GM19043 (cell line): ENCODE results near the gene TBC1D4.
"Not testable (repeated sequence)": the region's sequence is repeated elsewhere in the genome, so short reads cannot be mapped to it uniquely, and the experiment has no call there.

ENCODE experiments used
- ATAC-seq: cut with Tn5 transposase; IDR thresholded peaks from one replicate; pipeline ENCODE4 v1.9.1; 2021; ENCODE audit warnings: low read depth; ENCODE audit not compliant: unreplicated experiment

The TBC1D4 gene

DNA sequence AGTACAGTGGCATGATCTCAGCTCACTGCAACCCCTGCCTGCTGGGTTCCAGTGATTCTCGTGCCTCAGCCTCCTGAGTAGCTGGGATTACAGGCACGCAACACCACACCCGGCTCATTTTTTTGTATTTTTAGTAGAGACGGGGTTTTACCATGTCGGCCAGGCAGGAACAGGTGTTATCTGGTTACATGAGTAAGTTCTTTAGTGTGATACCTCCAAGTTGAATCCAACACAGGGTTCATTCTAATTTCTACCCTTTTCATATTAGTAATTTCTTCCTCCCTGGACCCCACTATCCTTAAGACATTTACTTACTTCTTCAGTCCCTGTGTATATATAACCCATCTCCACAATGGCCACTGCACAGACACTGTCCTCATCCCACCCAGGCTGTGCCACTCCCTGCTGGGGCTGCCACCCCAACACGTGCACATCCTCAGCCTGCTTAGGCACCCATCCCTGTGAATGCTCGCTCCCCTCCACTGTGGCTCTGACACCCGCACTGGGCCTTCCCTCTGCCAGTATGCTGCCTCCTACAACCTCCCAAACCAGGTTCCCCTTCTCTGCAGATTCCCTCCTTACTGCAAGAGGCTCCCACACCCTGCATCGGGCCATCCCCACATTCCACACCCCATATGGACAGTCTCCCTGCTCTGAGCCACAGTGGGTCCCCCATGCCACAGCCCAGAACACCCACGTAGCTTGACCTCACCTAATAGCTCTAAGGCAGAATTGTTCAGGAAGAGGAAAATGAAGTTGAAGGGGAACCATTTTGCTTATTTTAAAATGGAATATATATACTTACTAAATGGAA lies 147.1 kb downstream of the TBC1D4 start:
- ATAC-seq, result no peak

DNA sequence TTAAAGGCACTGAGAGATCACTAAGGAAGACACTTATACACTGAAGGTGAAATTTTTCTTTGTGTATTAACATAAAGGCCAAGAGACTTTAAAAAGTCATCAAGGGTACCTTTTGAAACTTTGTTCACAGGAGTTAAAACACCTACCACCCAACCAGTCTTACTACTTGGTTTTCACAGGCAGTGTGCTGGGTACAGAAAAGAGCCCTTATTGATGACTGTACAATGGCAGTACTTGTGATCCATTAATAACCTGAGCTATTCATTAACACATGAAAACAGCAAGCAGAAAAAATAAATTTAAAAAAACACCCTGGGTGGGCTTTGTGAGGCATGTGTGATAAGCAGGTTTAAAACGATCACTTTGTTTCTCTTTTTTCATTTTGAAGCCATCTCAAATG lies 148.9 kb downstream of the TBC1D4 start:
- no peak for ATAC-seq

DNA sequence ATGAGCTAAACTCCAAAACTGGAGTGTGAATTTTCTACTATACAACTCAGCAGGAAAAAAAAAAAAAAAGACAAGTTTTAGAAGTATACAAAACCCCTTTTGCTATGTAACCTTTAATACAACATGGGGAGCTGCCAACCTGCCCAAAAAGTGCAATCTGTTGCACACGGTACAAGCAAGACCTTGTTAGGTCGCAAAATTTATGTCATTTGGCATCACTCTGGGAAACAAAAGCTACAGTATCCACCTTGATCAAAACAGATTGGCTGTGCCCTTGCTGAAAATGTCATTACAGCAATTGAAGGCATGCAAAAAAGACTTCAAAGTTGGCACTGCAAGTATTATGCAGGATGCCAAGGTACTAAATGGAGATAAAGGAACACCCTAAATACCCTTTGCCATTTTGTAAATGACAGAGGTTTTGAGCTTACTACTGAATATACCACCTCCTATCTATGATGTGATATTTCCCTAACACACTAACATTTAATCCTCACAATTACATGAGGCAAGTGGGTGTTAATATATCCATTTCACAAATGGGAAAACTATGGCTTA lies 150.1 kb downstream of the TBC1D4 start:
- no peak for ATAC-seq

DNA sequence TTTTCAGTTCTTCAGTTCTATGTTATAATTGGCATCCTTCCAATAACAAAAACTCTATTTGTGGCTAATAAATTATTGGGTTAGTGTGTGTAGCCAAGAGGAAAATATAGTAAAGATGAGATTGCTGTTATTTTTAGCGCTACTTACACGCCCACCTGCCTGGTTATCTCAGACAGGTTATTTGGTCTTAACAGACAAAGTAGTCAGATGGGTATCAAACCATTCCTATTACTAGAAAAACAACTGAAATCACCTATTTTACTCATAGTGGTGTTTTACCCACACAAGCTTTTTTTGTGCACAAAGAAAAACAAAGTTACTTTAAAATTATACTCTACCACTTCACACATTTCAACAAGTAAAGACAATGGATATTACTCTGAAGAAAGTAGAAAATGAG lies 151.2 kb downstream of the TBC1D4 start:
- no peak for ATAC-seq

DNA sequence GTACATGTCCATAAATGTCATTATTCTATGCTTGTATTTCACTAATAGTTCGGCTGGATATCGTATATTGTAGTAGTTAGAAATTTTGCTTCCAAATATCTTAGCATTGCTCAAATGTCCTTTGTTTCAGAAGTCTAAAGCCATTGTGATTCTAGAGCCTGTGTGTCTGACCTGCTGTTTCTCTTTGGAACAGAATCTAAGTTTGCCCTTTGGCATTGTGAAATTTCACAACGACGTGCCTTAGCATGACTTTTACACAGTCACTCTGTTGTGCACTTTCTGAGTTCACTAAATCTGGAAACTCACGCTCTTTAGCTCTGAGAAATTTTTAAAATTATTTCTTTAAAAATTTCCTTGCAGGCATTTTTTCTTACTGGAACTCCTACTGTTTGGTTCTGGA lies 152.2 kb downstream of the TBC1D4 start:
- no peak for ATAC-seq

DNA sequence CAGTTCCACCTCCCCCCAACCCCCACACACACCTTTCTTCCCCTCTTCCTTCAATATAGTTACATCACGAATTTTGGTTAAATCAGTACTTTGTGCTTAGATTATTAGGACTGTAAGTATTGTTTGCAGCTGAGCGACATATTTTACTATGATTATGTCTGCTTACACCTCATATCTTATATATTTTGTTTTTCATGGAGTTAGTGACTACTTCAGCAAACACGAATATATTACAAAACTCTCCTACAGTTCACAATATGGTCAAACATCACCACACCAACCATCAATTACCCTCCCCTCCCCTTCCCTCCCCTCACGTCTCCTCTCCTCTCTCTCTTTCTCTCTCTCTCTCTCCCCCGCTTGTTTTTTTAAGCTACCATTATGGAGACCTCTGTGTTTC lies 152.9 kb downstream of the TBC1D4 start:
- ATAC-seq, result no peak

DNA sequence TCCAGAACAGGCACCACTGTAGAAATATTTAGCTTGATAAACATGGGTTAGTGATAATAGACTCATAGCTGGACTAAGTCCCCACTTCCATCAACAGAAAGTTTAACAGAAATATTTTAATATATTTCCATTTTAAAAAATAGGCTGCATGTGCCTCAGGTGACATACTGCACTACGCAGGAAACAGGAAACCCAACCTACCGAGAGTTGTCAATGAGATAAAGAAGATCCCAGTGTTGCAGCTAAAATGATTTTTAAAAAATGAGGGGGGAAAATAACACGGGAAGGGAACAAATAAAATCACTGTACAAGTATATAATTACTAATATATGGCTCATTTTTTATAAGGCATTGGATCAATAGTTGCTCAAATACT lies 154.8 kb downstream of the TBC1D4 start:
- ATAC-seq, result no peak

DNA sequence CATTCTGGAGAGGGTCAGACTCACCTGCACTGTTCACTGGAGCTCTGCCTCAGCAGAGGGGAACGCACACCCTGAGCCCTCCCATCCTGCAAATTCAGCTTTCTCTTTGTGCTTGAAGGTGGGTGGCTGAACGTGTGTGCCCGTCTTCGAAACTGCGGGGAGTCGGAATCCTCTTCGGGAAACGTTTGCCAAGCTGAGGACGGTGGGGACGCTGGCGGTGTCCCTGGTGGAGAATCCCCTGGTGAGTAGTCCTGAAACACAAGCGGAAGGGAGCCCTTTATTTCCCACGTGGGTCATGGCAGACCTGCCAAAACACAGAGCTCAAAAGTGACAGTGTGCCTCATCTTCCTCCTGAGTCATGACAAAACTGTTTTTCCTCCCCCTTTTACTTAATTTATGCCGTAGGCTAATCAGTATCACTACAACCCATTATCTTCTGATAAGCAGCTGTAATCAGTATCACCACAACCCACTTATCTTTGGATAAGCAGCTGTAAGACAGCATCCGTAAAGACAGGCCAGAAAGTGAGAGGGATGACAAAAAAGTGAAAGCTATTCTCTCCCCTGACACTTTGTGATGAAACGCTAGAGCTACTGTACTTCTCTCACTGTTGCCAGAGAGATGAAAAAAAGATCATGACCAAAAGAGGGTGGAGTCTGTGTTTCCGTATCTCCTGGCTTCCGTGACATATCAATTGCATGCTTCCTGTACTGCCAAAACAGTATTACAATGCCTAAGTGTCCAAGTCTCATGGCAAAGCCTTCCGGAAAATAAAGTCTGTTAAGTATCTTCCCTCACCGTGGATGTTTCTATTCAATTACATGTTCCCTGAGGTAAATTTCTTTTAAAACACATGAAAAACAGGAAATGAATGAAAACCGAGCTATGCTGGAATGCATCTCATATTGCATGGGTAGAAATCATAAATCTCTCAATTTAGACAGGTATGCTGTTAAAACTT lies 155.5 kb downstream of the TBC1D4 start:
- peak; percentile 96 for ATAC-seq

DNA sequence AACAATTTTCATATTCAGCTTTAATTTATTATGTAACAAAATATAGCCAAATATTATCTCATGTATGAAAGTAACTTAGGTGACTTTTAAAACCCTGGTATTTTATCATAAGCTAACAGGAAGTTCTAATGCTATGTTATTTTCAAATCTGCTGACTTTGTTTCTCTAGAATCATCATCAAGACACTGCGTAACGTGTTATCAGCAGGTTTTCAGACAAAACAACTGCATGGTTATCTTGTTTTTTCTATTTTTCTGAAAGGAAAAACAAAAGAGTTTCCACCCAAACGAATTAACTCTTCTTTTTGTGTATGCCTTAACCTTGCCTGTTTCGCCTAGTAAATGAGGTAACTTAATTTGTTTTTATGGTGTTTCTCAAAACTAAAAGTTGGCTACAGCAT lies 156.3 kb downstream of the TBC1D4 start:
- ATAC-seq, result no peak

DNA sequence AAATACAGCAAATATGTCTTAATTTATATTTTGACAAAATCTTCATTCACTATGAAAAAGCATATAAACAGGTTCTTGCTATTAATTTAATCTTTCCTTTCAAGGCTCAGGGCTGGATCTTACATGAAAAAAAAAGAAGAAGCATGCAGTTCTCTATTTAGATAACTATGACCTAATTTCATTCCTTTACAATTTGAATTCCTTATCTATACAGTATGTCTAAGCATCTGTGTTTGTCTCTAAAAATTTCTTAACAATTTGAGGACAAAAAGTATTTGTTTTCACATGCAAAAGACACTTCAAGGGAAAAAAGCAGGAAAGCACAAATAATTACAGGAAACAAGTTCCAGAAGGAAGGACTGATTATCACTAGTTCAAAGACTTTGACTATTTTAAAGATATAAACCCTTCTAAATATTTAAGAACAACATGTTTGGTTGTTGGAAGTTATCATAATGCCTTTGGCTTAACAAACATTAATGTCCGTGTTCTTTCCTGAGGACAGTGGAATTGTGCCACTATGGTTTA lies 157.5 kb downstream of the TBC1D4 start:
- ATAC-seq, result no peak

DNA sequence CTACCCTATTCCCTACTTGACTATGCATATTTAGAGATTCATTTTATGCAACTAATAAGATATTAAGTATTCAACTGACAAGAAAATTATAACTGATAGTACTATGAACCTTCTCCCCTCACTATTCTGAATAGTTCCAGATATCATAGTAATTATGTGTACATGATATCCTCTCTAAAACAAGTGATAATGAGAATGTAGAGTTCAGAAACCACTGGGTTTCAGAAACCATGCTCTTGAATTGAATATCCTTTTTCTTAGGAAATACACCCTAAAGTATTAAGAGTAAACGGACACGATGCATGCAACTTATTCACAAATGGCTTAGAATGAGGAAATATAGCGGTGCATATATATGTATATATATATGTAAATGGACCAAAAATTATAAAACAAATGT lies 160.9 kb downstream of the TBC1D4 start:
- ATAC-seq, result no peak

DNA sequence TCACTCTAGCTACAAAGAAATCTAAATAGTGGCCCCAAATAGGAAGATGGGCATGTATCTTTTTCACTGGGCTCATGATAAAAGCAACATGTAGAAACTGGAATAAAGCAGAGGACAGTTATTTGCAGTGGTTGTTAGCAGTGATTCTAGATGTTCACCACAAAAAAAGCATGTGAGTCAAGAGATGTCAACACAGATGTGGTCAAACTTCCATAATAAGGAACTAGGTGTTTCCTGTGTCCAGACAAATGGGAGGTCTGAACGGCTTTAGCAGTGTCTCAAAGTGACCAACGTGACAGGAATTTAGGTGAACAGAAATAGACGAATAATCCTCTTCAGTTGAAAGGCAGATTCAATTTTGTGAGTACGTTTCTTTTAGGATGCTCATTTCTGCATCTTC lies 162.7 kb downstream of the TBC1D4 start:
- no peak for ATAC-seq

DNA sequence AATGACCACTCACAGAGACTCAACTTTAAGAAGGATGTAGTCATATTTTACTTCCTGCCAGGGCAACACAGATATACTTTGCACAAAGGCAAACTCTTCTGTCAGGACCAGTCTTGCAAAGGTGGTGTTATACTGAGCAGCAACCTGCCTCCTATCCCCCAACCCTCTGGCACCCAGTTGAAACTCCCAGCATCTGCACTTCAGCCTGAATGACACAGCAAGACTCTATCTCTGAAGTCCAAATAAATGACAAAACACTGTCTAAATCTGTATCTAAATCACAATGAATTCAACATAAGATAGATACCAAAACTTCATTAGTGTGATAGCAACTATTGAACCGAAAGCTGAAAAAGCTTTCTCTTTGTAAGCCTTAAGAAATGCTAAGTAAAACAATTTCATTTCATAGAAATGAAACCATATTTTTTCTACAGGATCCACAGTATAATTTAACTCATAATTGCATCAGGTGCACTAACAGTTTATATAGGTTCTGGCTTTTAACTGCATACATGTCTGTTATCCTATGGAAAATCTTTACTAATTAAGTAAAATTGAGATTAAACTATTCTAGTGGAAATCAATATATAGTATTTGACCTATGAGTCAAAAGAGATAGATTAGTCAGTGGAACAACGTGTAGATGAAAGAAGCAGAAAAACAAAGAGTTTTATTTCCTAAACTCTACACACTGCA lies 163.7 kb downstream of the TBC1D4 start:
- no peak for ATAC-seq

DNA sequence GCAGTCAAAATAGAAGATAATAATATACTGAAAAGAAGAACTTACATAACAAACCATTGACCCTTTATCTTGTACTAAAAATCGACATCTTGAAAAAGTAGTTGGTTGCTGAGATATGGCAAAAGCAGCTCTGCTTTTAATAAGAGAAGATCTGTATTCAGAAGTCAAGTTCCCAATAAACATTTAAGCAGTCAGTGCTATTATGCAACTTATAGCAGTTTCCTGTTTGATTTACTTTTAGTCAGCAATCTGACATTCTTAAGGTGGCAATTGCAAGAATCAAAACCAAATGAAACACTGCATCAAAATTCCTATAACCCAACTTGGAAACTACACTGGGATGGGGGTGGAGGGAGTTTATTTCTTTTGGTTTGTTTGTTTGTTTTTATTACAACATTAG lies 165.5 kb downstream of the TBC1D4 start:
- no peak for ATAC-seq

DNA sequence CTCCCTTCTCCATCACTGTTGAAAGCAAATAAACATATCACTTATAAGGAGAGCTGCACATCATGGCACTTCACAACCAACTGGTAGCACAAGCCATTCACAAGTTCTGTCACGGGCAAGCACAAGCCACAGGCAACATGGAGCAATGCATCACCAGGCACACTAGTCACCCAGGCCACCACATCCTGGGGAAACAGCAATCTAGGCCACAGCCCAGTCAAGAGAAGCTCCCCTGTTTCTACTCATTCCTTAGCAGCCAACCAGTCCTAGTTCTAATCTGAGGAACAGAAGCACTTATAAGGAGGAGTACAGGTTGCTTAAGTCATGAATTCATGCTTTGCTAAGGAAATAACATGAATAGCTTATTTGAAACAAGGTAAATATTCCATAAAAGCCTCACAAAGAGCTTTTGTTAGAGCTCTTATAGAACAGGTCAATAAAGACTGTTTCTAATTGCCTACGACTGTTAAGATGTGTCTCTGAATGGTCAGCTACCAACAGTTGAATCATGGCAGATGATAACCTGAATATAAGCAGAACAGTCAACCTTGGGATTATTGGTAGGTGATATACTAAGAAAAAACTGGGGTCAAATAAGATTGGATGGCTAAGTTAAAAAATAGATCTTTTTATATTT lies 169.0 kb downstream of the TBC1D4 start:
- peak; percentile 70 for ATAC-seq

DNA sequence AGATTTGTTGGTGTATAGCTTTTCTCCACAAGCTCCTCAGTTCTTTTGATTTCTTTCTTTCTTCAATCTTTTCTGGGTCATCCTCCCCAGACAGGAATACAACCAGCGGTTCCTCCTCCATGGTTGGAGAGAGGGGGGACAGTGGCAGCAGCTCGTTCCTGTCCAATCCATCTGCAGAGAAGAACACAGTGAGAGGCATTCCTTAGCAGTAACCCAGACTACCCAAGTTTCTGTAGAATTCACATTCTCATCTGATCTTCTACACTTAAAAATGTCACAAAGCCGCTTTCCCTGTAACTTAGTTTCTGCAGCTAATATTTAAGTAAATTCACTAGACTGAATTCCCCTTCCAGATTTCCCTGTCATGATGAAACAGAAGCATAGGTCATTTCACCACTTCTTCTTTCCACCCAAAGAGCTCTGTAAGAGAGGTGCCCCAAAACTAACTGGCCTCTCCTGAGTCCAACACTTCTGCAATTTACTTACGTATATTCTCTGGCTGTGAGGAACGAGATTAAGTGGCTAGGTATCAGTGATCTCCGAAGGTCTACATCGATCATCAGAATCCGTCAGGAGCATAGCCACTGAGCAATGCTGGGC lies 171.9 kb downstream of the TBC1D4 start:
- ATAC-seq, result no peak

DNA sequence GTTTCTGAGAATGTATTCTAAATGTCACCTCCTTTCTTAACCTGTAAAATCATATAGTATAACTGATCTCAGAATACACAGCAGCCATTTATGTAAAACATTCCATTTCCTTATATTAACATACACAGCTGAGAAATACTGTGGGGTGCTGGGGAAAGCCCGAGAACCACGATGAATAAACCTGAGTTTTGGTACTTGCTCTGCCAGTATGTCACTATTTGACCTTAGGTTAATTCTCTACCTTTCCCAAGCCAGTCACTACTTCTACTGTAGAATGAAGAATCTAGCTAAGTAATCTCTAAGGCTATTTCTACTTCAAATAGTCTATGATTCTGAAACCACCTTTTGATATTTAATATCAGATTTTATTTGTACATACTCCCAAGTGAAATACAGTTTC lies 173.7 kb downstream of the TBC1D4 start:
- ATAC-seq, result no peak

DNA sequence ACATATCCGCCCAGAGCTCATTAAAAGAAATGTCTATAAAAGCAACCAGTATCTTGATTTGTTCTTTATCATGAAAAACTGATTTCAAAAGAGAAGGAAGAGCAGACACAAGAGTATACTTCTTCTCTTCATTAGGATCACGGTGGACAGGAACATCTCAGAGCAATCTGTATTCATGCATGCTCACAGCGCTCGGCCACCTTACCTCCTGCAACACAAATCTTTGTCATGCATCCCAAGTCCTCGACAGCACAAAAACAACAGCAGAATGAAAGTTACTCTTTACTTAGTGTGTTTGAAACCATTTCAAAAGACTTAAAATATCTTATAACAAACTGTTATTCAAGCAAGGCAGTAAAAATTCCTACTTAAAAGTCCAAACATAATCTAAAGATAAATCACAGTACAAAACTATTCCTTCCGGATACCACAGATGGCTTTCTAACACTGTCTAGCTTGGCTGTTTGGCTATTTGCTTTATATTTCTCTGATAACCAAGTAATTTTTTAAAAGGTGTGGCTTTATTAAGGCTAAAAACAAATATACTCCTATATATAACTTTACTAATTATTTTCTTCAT lies 174.5 kb downstream of the TBC1D4 start:
- no peak for ATAC-seq

DNA sequence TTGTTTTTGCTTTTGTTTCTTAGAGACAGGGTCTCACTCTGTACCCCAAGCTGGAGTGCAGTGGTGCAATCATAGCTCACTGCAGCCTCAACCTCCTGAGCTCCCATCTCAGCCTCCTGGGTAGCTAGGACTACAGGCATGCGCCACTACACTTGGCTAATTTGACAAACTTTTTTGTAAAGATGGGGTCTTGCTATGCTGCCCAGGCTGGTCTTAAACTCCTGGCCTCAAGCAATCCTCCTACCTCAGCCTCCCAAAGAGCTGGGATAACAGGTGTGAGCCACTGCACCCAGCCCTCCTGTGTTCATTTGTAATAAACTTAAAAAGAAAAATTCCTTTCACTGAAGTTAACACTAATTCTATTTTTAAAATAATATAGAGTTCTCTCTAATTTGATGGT lies 175.0 kb downstream of the TBC1D4 start:
- ATAC-seq, result not testable (repeated sequence)
